HepG2 (cell line): ENCODE data around the gene COA5. TPM values are rescaled to one million over a fixed set of nuclear protein-coding genes. Genes with fewer than 3 reads are reported as not detected.

Experiments used
- EZH2 ChIP-seq: conservative IDR thresholded peaks from 2 replicates; pipeline ENCODE4 v1.6.1; 2012; ENCODE audit warnings: mild to moderate bottlenecking, low read depth, low read length, moderate library complexity
- IRF2 ChIP-seq: IDR thresholded peaks from 2 replicates; pipeline ENCODE4 v1.6.1; 2018; ENCODE audit warnings: missing genetic modification reagents, missing compliant biosample characterization
- KLF9 ChIP-seq: IDR thresholded peaks from 2 replicates; pipeline ENCODE4 v1.6.1; 2016; ENCODE audit warnings: low read depth
- NPAS2 ChIP-seq: sonication (generic); formaldehyde crosslinking; IDR thresholded peaks from 2 replicates; pipeline ENCODE4 v1.8.0; 2022; ENCODE audit warnings: mild to moderate bottlenecking, missing genetic modification reagents, borderline replicate concordance
- PAF1 ChIP-seq: IDR thresholded peaks from 2 replicates; pipeline ENCODE4 v1.6.1; 2016; ENCODE audit warnings: missing genetic modification reagents, missing compliant biosample characterization
- PCBP1 ChIP-seq: fragments of 200-400 bp; formaldehyde crosslinking; IDR thresholded peaks from 2 replicates; pipeline ENCODE4 v1.6.1; 2017; ENCODE audit warnings: mild to moderate bottlenecking, low read depth, low read length, borderline replicate concordance
- SNAPC2 ChIP-seq: sonication (generic); formaldehyde crosslinking; IDR thresholded peaks from 2 replicates; pipeline ENCODE4 v1.8.1; 2022; ENCODE audit warnings: mild to moderate bottlenecking, missing genetic modification reagents
- TGIF2 ChIP-seq: IDR thresholded peaks from 2 replicates; pipeline ENCODE4 v1.6.1; 2016; ENCODE audit warnings: control low read depth, missing compliant biosample characterization
- TSC22D2 ChIP-seq: sonication (generic); formaldehyde crosslinking; IDR thresholded peaks from 2 replicates; pipeline ENCODE4 v1.5.1; 2020; ENCODE audit warnings: missing genetic modification reagents, mild to moderate bottlenecking, borderline replicate concordance
- ZNF326 ChIP-seq: sonication (generic); formaldehyde crosslinking; IDR thresholded peaks from 2 replicates; pipeline ENCODE4 v1.4.0; 2020; ENCODE audit warnings: missing genetic modification reagents, borderline replicate concordance
- ZNF460 ChIP-seq: sonication (generic); formaldehyde crosslinking; IDR thresholded peaks from 2 replicates; pipeline ENCODE4 v1.5.1; 2020; ENCODE audit warnings: missing genetic modification reagents, mild to moderate bottlenecking, borderline replicate concordance
- polyA plus RNA-seq, 8 experiments: library from polyadenylated mRNA; depleted of rRNA in 3 of 8; stranded (reverse) in 7 of 8; unstranded in 1 of 8; fragments of >200 nt; fragmentation: Illumina TruSeq in 4 of 8; extraction: Trizol in 4 of 8; gene quantifications; 2 replicates each; pipeline versions ENCODE4 v1.2.1 to v1.2.3, GENCODE V29; 2011 to 2016; ENCODE audit warnings: low read depth in 4 of 8, missing spikeins in 1 of 8, mixed read lengths in 1 of 8; ENCODE audit not compliant: insufficient read depth in 1 of 8
- total RNA-seq, 5 experiments: library from RNA; depleted of rRNA; stranded (reverse); fragments of >200 nt; fragmentation: Illumina TruSeq; extraction: Trizol; gene quantifications; 2 replicates each; pipeline ENCODE4 v1.2.3, GENCODE V29; 2016; ENCODE audit warnings: low read depth in 1 of 5
- TF ChIP-seq, protein P1 (sequence below): sonication (generic); formaldehyde crosslinking; IDR thresholded peaks from 2 replicates; pipeline ENCODE4 v1.4.0; 2020; ENCODE audit warnings: missing genetic modification reagents, borderline replicate concordance
- TF ChIP-seq, protein P2 (sequence below): sonication (generic); formaldehyde crosslinking; IDR thresholded peaks from 2 replicates; pipeline ENCODE4 v1.4.0; 2020; ENCODE audit warnings: mild to moderate bottlenecking, missing genetic modification reagents
- TF ChIP-seq, protein P3 (sequence below): IDR thresholded peaks from 2 replicates; pipeline ENCODE4 v1.6.1; 2012; ENCODE audit warnings: low read length, improper control_type of control experiment
- TF ChIP-seq, protein P4 (sequence below): sonication (generic); formaldehyde crosslinking; IDR thresholded peaks from 2 replicates; pipeline ENCODE4 v1.4.0; 2020; ENCODE audit warnings: missing genetic modification reagents, borderline replicate concordance

COA5 gene
- total and polyA plus RNA-seq, 2 of the 13 experiments (the other 11 are each of a cell fraction or from before 2014, with no cell fraction given): 43.6 to 64.5 TPM

DNA sequence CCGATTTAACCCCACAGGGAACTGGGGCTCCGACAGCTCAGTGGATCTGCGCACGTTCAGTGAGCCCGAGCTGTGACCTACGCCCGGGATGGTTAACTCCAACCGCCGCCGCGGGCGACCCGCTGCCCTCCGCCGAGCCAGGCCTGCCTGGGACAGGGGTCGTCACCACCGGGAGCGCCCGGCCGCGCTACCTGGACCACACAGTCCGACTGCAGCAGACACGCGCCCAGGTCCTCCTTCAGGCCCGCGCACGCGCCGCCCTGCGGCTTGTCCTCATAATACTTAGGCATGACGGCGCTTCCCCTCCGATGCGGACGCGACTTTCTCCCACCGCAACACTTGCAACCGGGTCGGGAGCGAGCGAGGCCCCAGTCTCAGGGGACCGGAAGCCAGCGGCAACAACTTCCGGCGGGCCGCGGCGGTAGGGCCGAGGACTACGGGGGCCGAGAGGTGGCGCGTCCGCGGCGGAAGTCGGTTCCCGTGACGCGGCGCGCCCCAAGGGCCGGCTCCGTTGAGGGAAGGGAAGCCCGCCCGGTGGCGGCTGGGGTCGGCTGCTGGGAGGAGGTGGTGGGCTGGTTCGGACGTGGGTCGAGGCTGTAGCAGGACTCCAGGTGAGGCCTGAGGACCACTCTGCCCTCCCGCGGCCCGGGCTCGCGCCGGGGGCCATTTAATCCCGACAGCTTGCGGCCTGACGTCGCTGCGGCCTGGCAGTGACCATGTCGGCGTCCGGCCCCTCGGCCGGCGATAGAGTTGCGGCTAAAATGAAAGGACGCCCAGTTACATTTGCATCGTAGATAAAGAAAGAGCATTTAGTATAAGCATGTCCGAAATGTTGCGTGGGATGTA lies at the start of gene COA5, which contains the start of gene UNC50 (continued):
- TF ChIP-seq, protein P1, sequence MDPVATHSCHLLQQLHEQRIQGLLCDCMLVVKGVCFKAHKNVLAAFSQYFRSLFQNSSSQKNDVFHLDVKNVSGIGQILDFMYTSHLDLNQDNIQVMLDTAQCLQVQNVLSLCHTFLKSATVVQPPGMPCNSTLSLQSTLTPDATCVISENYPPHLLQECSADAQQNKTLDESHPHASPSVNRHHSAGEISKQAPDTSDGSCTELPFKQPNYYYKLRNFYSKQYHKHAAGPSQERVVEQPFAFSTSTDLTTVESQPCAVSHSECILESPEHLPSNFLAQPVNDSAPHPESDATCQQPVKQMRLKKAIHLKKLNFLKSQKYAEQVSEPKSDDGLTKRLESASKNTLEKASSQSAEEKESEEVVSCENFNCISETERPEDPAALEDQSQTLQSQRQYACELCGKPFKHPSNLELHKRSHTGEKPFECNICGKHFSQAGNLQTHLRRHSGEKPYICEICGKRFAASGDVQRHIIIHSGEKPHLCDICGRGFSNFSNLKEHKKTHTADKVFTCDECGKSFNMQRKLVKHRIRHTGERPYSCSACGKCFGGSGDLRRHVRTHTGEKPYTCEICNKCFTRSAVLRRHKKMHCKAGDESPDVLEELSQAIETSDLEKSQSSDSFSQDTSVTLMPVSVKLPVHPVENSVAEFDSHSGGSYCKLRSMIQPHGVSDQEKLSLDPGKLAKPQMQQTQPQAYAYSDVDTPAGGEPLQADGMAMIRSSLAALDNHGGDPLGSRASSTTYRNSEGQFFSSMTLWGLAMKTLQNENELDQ (CRISPR knock-in tag): peak; percentile 50; the same call in 1 of the 2 replicates
- TF ChIP-seq ZNF326 (CRISPR knock-in tag): 0 out of 2 replicates have a peak, but pooled peaks have one; percentile 53
- TF ChIP-seq IRF2 (CRISPR knock-in tag): peak; percentile 96
- peak; percentile 27; the same call in 1 of the 2 replicates for TF ChIP-seq ZNF460 (CRISPR knock-in tag)
- TF ChIP-seq NPAS2 (CRISPR knock-in tag): no peak
- TF ChIP-seq, protein P2, sequence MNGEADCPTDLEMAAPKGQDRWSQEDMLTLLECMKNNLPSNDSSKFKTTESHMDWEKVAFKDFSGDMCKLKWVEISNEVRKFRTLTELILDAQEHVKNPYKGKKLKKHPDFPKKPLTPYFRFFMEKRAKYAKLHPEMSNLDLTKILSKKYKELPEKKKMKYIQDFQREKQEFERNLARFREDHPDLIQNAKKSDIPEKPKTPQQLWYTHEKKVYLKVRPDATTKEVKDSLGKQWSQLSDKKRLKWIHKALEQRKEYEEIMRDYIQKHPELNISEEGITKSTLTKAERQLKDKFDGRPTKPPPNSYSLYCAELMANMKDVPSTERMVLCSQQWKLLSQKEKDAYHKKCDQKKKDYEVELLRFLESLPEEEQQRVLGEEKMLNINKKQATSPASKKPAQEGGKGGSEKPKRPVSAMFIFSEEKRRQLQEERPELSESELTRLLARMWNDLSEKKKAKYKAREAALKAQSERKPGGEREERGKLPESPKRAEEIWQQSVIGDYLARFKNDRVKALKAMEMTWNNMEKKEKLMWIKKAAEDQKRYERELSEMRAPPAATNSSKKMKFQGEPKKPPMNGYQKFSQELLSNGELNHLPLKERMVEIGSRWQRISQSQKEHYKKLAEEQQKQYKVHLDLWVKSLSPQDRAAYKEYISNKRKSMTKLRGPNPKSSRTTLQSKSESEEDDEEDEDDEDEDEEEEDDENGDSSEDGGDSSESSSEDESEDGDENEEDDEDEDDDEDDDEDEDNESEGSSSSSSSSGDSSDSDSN: peak; percentile 99
- TF ChIP-seq TGIF2 (CRISPR knock-in tag): peak; percentile 86; the same call in 1 of the 2 replicates
- no peak for TF ChIP-seq EZH2
- TF ChIP-seq KLF9: no peak
- TF ChIP-seq, protein P3, sequence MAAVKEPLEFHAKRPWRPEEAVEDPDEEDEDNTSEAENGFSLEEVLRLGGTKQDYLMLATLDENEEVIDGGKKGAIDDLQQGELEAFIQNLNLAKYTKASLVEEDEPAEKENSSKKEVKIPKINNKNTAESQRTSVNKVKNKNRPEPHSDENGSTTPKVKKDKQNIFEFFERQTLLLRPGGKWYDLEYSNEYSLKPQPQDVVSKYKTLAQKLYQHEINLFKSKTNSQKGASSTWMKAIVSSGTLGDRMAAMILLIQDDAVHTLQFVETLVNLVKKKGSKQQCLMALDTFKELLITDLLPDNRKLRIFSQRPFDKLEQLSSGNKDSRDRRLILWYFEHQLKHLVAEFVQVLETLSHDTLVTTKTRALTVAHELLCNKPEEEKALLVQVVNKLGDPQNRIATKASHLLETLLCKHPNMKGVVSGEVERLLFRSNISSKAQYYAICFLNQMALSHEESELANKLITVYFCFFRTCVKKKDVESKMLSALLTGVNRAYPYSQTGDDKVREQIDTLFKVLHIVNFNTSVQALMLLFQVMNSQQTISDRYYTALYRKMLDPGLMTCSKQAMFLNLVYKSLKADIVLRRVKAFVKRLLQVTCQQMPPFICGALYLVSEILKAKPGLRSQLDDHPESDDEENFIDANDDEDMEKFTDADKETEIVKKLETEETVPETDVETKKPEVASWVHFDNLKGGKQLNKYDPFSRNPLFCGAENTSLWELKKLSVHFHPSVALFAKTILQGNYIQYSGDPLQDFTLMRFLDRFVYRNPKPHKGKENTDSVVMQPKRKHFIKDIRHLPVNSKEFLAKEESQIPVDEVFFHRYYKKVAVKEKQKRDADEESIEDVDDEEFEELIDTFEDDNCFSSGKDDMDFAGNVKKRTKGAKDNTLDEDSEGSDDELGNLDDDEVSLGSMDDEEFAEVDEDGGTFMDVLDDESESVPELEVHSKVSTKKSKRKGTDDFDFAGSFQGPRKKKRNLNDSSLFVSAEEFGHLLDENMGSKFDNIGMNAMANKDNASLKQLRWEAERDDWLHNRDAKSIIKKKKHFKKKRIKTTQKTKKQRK: no peak
- 0 out of 2 replicates have a peak, but pooled peaks have one; percentile 28 for TF ChIP-seq PCBP1
- TF ChIP-seq, protein P4, sequence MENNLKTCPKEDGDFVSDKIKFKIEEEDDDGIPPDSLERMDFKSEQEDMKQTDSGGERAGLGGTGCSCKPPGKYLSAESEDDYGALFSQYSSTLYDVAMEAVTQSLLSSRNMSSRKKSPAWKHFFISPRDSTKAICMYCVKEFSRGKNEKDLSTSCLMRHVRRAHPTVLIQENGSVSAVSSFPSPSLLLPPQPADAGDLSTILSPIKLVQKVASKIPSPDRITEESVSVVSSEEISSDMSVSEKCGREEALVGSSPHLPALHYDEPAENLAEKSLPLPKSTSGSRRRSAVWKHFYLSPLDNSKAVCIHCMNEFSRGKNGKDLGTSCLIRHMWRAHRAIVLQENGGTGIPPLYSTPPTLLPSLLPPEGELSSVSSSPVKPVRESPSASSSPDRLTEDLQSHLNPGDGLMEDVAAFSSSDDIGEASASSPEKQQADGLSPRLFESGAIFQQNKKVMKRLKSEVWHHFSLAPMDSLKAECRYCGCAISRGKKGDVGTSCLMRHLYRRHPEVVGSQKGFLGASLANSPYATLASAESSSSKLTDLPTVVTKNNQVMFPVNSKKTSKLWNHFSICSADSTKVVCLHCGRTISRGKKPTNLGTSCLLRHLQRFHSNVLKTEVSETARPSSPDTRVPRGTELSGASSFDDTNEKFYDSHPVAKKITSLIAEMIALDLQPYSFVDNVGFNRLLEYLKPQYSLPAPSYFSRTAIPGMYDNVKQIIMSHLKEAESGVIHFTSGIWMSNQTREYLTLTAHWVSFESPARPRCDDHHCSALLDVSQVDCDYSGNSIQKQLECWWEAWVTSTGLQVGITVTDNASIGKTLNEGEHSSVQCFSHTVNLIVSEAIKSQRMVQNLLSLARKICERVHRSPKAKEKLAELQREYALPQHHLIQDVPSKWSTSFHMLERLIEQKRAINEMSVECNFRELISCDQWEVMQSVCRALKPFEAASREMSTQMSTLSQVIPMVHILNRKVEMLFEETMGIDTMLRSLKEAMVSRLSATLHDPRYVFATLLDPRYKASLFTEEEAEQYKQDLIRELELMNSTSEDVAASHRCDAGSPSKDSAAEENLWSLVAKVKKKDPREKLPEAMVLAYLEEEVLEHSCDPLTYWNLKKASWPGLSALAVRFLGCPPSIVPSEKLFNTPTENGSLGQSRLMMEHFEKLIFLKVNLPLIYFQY (CRISPR knock-in tag): peak; percentile 94
- TF ChIP-seq TSC22D2 (CRISPR knock-in tag): peak; percentile 90; the same call in 1 of the 2 replicates
- peak; percentile 73 for TF ChIP-seq SNAPC2 (CRISPR knock-in tag)
- no peak for TF ChIP-seq PAF1 (CRISPR knock-in tag)
